Kidney (tissue), 14 donors: ENCODE measurements around the gene ITGA2. TPM values are rescaled to one million over a fixed set of nuclear protein-coding genes. Genes with fewer than 3 reads are reported as not detected.

Experiments
- DNase-seq, 5 donors: peaks; one replicate each; pipeline ENCODE4 v3.0.0-alpha.2; 2013 to 2020
- FAIRE-seq: peaks from 2 replicates; lab custom pipeline; 2012; peaks lifted over from hg19 to GRCh38; lab: Jason Lieb, UNC
- H3K27ac ChIP-seq, 2 donors: one replicate each; pipeline ENCODE4 v1.7.0; 2013; ENCODE audit warnings: low read depth in 2 of 2, low read length in 2 of 2, inconsistent platforms in 1 of 2
- H3K27me3 ChIP-seq: one replicate; pipeline ENCODE4 v1.7.1; 2013; ENCODE audit warnings: low read length, inconsistent platforms; ENCODE audit not compliant: control insufficient read depth, insufficient read depth
- H3K36me3 ChIP-seq, 3 donors: one replicate each; pipeline versions ENCODE4 v1.7.0 to v1.7.1; 2013; ENCODE audit warnings: low read length in 3 of 3, control low read depth in 1 of 3, inconsistent platforms in 1 of 3; ENCODE audit not compliant: insufficient read depth in 3 of 3, control insufficient read depth in 2 of 3
- H3K4me1 ChIP-seq, 3 donors: one replicate each; pipeline versions ENCODE4 v1.7.0 to v1.7.1; 2013; ENCODE audit warnings: low read length in 3 of 3, inconsistent platforms in 1 of 3, low read depth in 1 of 3; ENCODE audit not compliant: control insufficient read depth in 2 of 3, insufficient read depth in 2 of 3
- H3K4me3 ChIP-seq, 3 donors: one replicate each; pipeline versions ENCODE4 v1.7.0 to v1.8.1; 2013; ENCODE audit warnings: low read length in 3 of 3, control low read depth in 1 of 3, inconsistent platforms in 1 of 3
- H3K9ac ChIP-seq, 3 donors: one replicate each; pipeline versions ENCODE4 v1.7.0 to v1.7.1; 2013; ENCODE audit warnings: low read length in 3 of 3, control low read depth in 1 of 3, inconsistent platforms in 1 of 3
- H3K9me3 ChIP-seq, 3 donors: one replicate each; pipeline versions ENCODE4 v1.7.0 to v1.7.1; 2013; ENCODE audit warnings: low read length in 3 of 3, control low read depth in 1 of 3, inconsistent platforms in 1 of 3; ENCODE audit not compliant: control insufficient read depth in 2 of 3, insufficient read depth in 1 of 3
- CTCF ChIP-seq: IDR thresholded peaks from 3 replicates; pipeline ENCODE4 v1.5.1; 2012; ENCODE audit warnings: mild to moderate bottlenecking, moderate library complexity, borderline replicate concordance; ENCODE audit not compliant: insufficient read depth; ENCODE audit errors: extremely low read depth
- intact Hi-C: fragments of 100-400 bp; cut with DNase I; formaldehyde crosslinking; loops from one replicate; pipeline ENCODE4 v1.11.1; 2022
- polyA plus RNA-seq: library from polyadenylated mRNA; stranded (reverse); fragments of 350-450 nt; fragmentation: Illumina TruSeq; extraction: RNeasy Lipid Tissue Mini Kit (QIAGEN cat#74804); gene quantifications from one replicate; pipeline ENCODE4 v1.2.3, GENCODE V29; 2014; ENCODE audit warnings: low read depth, low replicate concordance; ENCODE audit not compliant: insufficient read depth
- total RNA-seq: library from RNA; stranded (reverse); fragmentation: NEBNext Ultra II Directional; extraction: Animal tissue kit (Norgen Biotek cat#: 25700); gene quantifications from one replicate; pipeline ENCODE4 v1.2.1, GENCODE V29; 2021
- donor health status: control.
- donor health status: control.
- donor health status: control.
- donor health status: control.
- donor health status: control.
- donor health status: DM: yes; HTN: yes; CAD: no.
- donor health status: Normal renal cell carcinoma (clear cell type).

The ITGA2 gene
- total and polyA plus RNA-seq, 2 donors from 2014 or later: 4.9 to 44.5 TPM

- DNase-seq (no peak), FAIRE-seq (no peak)
- Histone ChIP-seq H3K9me3 (no peaks in the 10 kb centered on the region), H3K36me3 (peaks cover 0 to 18% (median 6%) of the 10 kb centered on the region in 3 donors), H3K4me3 (no peak overlapping the region), H3K4me1 (no peaks in the 10 kb centered on the region), H3K27ac (no peak overlapping the region), H3K27me3 (no peaks in the 10 kb centered on the region), H3K9ac (no peak overlapping the region)
- intact Hi-C loops: no loop called here
- no peak for TF ChIP-seq CTCF
Measured at GRCh38 chr5:53066088-53066487, 76.9 kb downstream of the ITGA2 start.

GRCh38 chr5:53067641-53068040 lies 78.5 kb downstream of the ITGA2 start:
- Histone ChIP-seq H3K4me3 (no peak overlapping the region), H3K9me3 (no peaks in the 10 kb centered on the region), H3K27me3 (no peaks in the 10 kb centered on the region), H3K9ac (no peak overlapping the region), H3K4me1 (no peaks in the 10 kb centered on the region), H3K36me3 (peaks cover 0 to 19% (median 5%) of the 10 kb centered on the region in 3 donors), H3K27ac (no peak overlapping the region)
- FAIRE-seq (no peak), DNase-seq (no peak)
- intact Hi-C loops: no loop called here
- TF ChIP-seq CTCF: no peak

GRCh38 chr5:53068291-53068836 lies 79.2 kb downstream of the ITGA2 start:
- H3K36me3 ChIP-seq: peaks cover 0 to 22% (median 8%) of the 10 kb centered on the region in 3 donors
- no peak for TF ChIP-seq CTCF
- H3K27ac ChIP-seq: no peak overlapping the region
- H3K9me3 ChIP-seq: no peaks in the 10 kb centered on the region
- no peak for FAIRE-seq
- H3K27me3 ChIP-seq: no peaks in the 10 kb centered on the region
- no peak for DNase-seq
- no peak overlapping the region for H3K4me3 ChIP-seq
- H3K4me1 ChIP-seq: no peaks in the 10 kb centered on the region
- H3K9ac ChIP-seq: no peak overlapping the region
- intact Hi-C loops: no loop called here

GRCh38 chr5:53069626-53070025 lies 80.5 kb downstream of the ITGA2 start:
- Histone ChIP-seq H3K36me3 (peaks cover 0 to 29% (median 14%) of the 10 kb centered on the region in 3 donors), H3K4me3 (no peak overlapping the region), H3K9me3 (no peaks in the 10 kb centered on the region), H3K27ac (no peak overlapping the region), H3K9ac (no peak overlapping the region), H3K27me3 (no peaks in the 10 kb centered on the region), H3K4me1 (no peaks in the 10 kb centered on the region)
- intact Hi-C loops: no loop called here
- TF ChIP-seq CTCF: no peak
- DNase-seq (no peak), FAIRE-seq (no peak)
